Fibroblast of mammary gland (primary cell): ENCODE measurements around the gene RARG.

Experiments
- DNase-seq: peaks from one replicate; pipeline ENCODE4 v3.0.0-alpha.2; 2010; ENCODE audit warnings: low read depth
- H3K4me3 ChIP-seq: 2 replicates; pipeline ENCODE4 v1.5.1; 2011; ENCODE audit warnings: low read depth, mild to moderate bottlenecking, low read length, moderate library complexity; ENCODE audit not compliant: control insufficient read depth
- CTCF ChIP-seq: conservative IDR thresholded peaks from 2 replicates; pipeline ENCODE4 v1.5.1; 2011; ENCODE audit warnings: low read depth, low read length, inconsistent platforms; ENCODE audit not compliant: control insufficient read depth, insufficient read depth

RARG gene

GRCh38 chr12:53196486-53196885 is 35.5 kb downstream of the RARG start:
- no peak for DNase-seq
- no peak for TF ChIP-seq CTCF
- H3K4me3 ChIP-seq: no peak overlapping the region

GRCh38 chr12:53195516-53196420 is 36.2 kb downstream of the RARG start:
- no peak for TF ChIP-seq CTCF
- peak; percentile 10 for DNase-seq
- no peak overlapping the region for H3K4me3 ChIP-seq

- no peak for TF ChIP-seq CTCF
- no peak overlapping the region for H3K4me3 ChIP-seq
- no peak for DNase-seq
These were observed 37.0 kb downstream of the RARG start for GRCh38 chr12:53194973-53195372.

GRCh38 chr12:53193985-53194716 is 37.9 kb downstream of the RARG start:
- no peak for DNase-seq
- TF ChIP-seq CTCF: no peak
- H3K4me3 ChIP-seq: no peak overlapping the region

GRCh38 chr12:53193040-53193439 is 39.0 kb downstream of the RARG start:
- TF ChIP-seq CTCF: no peak
- H3K4me3 ChIP-seq: no peak overlapping the region
- no peak for DNase-seq

GRCh38 chr12:53192531-53193021 is 39.4 kb downstream of the RARG start:
- no peak overlapping the region for H3K4me3 ChIP-seq
- DNase-seq: no peak
- no peak for TF ChIP-seq CTCF
